Measurements from ENCODE around the gene LYG1. TPM values are rescaled to one million over a fixed set of nuclear protein-coding genes. Genes with fewer than 3 reads are reported as not detected.
"Not testable (repeated sequence)": the region's sequence is repeated elsewhere in the genome, so short reads cannot be mapped to it uniquely, and the experiment has no call there.

The LYG1 gene
- 1 to 10 TPM in 1 of 2 experiments, under 1 TPM in 1; 0.88 to 1.2 TPM for total RNA-seq

DNA sequence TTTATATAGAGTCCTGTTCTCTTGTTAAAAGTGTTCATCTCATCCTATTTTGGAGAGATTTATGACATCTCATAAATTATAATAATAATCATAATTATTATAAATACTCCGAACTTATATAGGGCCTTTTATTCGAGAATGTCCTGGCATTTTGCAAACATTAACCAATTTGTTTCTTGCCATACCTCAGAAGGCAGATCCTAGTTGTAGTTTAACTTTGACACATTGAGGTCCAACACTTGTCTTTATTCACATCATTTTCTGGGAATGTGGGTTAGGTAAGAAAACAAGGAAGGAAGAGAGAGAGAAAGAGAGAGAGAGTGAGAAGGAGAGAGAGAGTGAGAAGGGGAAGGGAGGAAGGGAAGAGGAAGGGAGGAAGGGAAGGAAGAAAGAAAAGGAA, at the start of gene LYG1:
Gene LYG1, minus strand, starts transcription at position 101 of the 400 bp plus-strand sequence. CDS start 5,527 bp downstream, outside the sequence.
- H3K9me3 Mint-ChIP-seq, H3K4me1 Mint-ChIP-seq, H3K4me3 Mint-ChIP-seq, H3K27me3 Mint-ChIP-seq, H3K27ac Mint-ChIP-seq, POLR2A ChIA-PET, CTCF ChIA-PET, DNase-seq: not testable (repeated sequence)
- H3K36me3 Mint-ChIP-seq (ENCODE audit: low read depth): peaks cover 11% of the 10 kb centered on the region

- no peak for DNase-seq
- peaks cover 33% of the 10 kb centered on the region for H3K4me1 Mint-ChIP-seq
- CTCF ChIA-PET: no interaction called here
- no peaks in the 10 kb centered on the region for H3K27me3 Mint-ChIP-seq
- H3K9me3 Mint-ChIP-seq: no peaks in the 10 kb centered on the region
- peaks cover 2% of the 10 kb centered on the region for H3K36me3 Mint-ChIP-seq (ENCODE audit: low read depth)
- POLR2A ChIA-PET: interaction anchor here (0.6 kb wide), 1 partner anchor 13 kb away, joined by 3 read pairs; the partner anchor contains the start of gene EIF5B
- H3K27ac Mint-ChIP-seq: no peak overlapping the region
- no peak overlapping the region for H3K4me3 Mint-ChIP-seq
Measured at GRCh38 chr2:99350194-99350593, 49.2 kb upstream of the LYG1 start.

GRCh38 chr2:99348173-99348572, 47.2 kb upstream of the LYG1 start:
- ChIA-PET POLR2A (interaction anchor here (0.9 to 2.1 kb wide), 2 partner anchors 11 to 12 kb away, joined by 3 to 13 read pairs; partner anchors contain the start of genes EIF5B and TXNDC9), CTCF (interaction anchor here (0.6 to 2.2 kb wide), 2 partner anchors 11 to 34 kb away, joined by 4 to 9 read pairs; partner anchors contain the start of genes EIF5B and TXNDC9)
- Mint-ChIP-seq H3K36me3 (ENCODE audit: low read depth) (peaks cover 7% of the 10 kb centered on the region), H3K9me3 (no peaks in the 10 kb centered on the region), H3K27me3 (no peaks in the 10 kb centered on the region), H3K4me1 (peaks cover 30% of the 10 kb centered on the region), H3K27ac (peak overlapping the region; percentile 24), H3K4me3 (no peak overlapping the region)
- DNase-seq: no peak

DNA sequence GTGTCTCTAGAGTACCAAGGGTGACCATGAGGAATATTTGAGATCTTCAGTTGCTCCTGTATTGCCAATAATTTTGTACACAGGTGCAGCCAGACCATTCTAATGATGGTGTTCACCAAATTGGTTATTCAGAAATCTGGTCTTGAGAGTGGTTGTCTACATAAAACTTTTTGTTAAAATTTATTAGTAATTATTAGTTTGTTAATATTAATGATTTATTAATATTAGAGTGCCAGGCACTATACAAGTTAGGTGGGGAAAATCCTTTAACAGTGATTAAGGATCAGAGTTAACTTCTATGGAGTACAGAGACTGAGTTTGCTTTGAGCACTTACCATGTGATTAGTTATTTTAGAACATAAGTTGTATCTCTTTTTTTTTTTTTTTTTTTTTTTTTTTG, 45.2 kb upstream of the LYG1 start:
- ChIA-PET CTCF (interaction anchor here (0.7 to 2.2 kb wide), 2 partner anchors 9 to 140 kb away, joined by 3 to 9 read pairs; partner anchors contain the start of genes EIF5B and TXNDC9), POLR2A (interaction anchor here (1.0 kb wide), 1 partner anchor 10 kb away, joined by 3 read pairs; the partner anchor contains the start of gene TXNDC9)
- no peak overlapping the region for H3K4me3 Mint-ChIP-seq
- DNase-seq: no peak
- no peaks in the 10 kb centered on the region for H3K9me3 Mint-ChIP-seq
- no peaks in the 10 kb centered on the region for H3K27me3 Mint-ChIP-seq
- H3K36me3 Mint-ChIP-seq (ENCODE audit: low read depth): peaks cover 8% of the 10 kb centered on the region
- H3K27ac Mint-ChIP-seq: no peak overlapping the region
- peaks cover 39% of the 10 kb centered on the region for H3K4me1 Mint-ChIP-seq

GRCh38 chr2:99345446-99345845, 44.4 kb upstream of the LYG1 start:
- CTCF ChIA-PET: not testable (repeated sequence)

DNA sequence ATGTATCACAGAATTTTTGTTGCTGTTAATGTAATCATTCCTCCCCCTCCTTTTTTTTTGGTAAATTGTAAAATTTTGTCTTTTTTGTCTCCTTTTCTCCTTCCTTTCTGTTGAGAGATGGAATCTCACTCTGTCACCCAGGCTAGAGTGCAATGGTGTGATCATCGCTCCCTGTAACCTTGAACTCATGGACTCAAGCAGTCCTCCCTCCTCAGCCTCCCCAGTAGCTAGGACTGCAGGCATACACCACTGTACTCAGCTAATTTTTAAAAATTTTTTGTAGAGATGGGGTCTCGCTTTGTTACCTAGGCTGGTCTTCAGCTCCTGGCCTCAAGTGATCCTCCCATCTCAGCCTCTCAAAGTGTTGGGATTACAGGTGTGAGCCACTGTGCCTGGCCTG, 41.5 kb upstream of the LYG1 start:
- H3K27me3 Mint-ChIP-seq: no peaks in the 10 kb centered on the region
- no peak overlapping the region for H3K27ac Mint-ChIP-seq
- no peak overlapping the region for H3K4me3 Mint-ChIP-seq
- peaks cover 42% of the 10 kb centered on the region for H3K4me1 Mint-ChIP-seq
- DNase-seq: no peak
- peaks cover 7% of the 10 kb centered on the region for H3K36me3 Mint-ChIP-seq (ENCODE audit: low read depth)
- ChIA-PET POLR2A (no interaction called here), CTCF (no interaction called here)
- H3K9me3 Mint-ChIP-seq: no peaks in the 10 kb centered on the region

More at GRCh38 chr2:99345446-99345845, 44.4 kb upstream of the LYG1 start:
- H3K27ac Mint-ChIP-seq; H3K36me3 Mint-ChIP-seq (ENCODE audit: low read depth); H3K27me3 Mint-ChIP-seq; H3K9me3 Mint-ChIP-seq; H3K4me3 Mint-ChIP-seq; DNase-seq: not testable (repeated sequence)
- POLR2A ChIA-PET: interaction anchor here (1.0 kb wide), 1 partner anchor 9 kb away, joined by 3 read pairs; the partner anchor contains the start of gene TXNDC9
- H3K4me1 Mint-ChIP-seq: peaks cover 43% of the 10 kb centered on the region

- Mint-ChIP-seq H3K36me3 (ENCODE audit: low read depth) (peaks cover 6% of the 10 kb centered on the region), H3K27ac (no peak overlapping the region), H3K4me3 (no peak overlapping the region), H3K9me3 (no peaks in the 10 kb centered on the region), H3K27me3 (no peaks in the 10 kb centered on the region), H3K4me1 (peaks cover 38% of the 10 kb centered on the region)
- POLR2A ChIA-PET: no interaction called here
- CTCF ChIA-PET: no interaction called here
- no peak for DNase-seq
Measured at GRCh38 chr2:99340669-99341236, 39.8 kb upstream of the LYG1 start.

GRCh38 chr2:99338029-99338585, 37.1 kb upstream of the LYG1 start:
- Mint-ChIP-seq H3K4me1 (peaks cover 53% of the 10 kb centered on the region), H3K9me3 (no peaks in the 10 kb centered on the region), H3K27me3 (no peaks in the 10 kb centered on the region), H3K27ac (no peak overlapping the region), H3K4me3 (no peak overlapping the region), H3K36me3 (ENCODE audit: low read depth) (peaks cover 9% of the 10 kb centered on the region)
- POLR2A ChIA-PET: interaction anchor here (1.0 to 3.7 kb wide), 8 partner anchors 10 to 1692 kb away, joined by 3 to 36 read pairs (median 7); partner anchors contain the start of genes C2orf15, COX5B, MITD1 and MRPL30
- CTCF ChIA-PET: interaction anchor here (1.5 to 4.7 kb wide), 7 partner anchors 9 to 272 kb away, joined by 3 to 21 read pairs (median 9); partner anchors contain the start of genes MITD1, MRPL30 and REV1
- DNase-seq: no peak

DNA sequence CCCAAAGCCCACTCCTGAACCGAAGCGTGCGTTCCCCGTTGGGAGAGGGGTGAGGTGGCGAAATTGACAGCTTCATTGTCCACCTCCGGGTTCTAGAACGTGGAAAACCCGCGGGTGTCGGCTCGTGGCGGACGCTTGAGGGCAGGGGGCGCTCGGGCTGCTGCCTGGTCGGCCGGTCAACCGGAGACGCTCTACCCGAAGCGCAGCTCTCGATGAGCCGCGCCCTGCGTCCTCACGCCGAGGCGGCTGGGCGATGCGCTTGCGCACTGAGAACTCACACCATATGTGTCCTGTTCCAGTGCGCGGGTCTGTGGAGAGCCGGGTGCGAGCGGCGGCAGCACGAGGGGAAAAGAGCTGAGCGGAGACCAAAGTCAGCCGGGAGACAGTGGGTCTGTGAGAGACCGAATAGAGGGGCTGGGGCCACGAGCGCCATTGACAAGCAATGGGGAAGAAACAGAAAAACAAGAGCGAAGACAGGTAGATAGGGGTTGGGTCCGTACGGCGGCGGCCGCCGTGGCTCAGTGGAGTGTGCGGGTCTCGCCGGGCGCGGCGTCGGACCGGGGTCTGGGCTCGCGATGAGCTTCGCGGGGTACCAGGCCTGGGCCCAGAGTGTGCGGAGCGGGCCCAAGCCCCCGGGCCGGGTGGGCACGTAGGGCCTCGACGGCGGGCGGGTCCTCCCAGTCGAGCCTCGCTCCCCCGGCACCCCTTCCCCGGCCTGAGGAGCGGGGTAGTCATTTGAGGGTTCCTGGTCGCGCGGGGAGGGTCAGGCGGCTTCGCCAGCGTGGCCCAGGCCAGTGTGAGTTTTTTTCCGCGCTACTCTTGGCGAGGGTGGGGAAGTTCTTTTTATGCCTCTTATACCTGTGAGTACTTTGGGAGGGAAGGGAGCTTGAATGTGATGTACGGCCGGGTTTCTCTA, 36.4 kb upstream of the LYG1 start, which contains the start of gene EIF5B:
Gene EIF5B, plus strand, starts transcription at position 277 of the 916 bp plus-strand sequence. Its CDS starts 166 bp downstream, at position 443.
- Mint-ChIP-seq H3K4me3 (no peak within 1 kb of the TSS), H3K4me1 (peaks cover 53% of the 10 kb centered on the region), H3K36me3 (ENCODE audit: low read depth) (peaks cover 14% of the 10 kb centered on the region), H3K27ac (no peak within 1 kb of the TSS), H3K27me3 (no peaks in the 10 kb centered on the region), H3K9me3 (no peaks in the 10 kb centered on the region)
- peak; percentile 93 for DNase-seq
- ChIA-PET CTCF (interaction anchor here (1.1 to 4.7 kb wide), 10 partner anchors 10 to 271 kb away, joined by 3 to 21 read pairs (median 4); partner anchors contain the start of genes MITD1, MRPL30 and REV1), POLR2A (interaction anchor here (0.6 to 3.7 kb wide), 17 partner anchors 9 to 1692 kb away, joined by 3 to 36 read pairs (median 4); partner anchors contain the start of genes C2orf15, COX5B, MITD1 and MRPL30)

DNA sequence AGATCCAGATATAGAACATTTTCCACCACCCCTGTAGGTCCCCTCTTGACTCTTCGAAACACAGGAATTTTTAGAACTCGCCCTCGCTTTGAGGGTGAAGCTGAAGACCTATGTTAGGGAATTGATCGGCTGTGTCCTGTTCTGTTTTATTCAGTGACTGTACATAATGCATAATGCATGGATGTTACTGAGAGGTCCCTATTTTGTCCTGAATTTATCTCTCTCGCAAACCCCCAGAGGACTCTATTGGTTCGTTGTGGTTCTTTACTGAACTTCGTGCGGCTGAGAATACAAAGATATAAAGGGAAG, 35.8 kb upstream of the LYG1 start:
- Mint-ChIP-seq H3K9me3 (no peaks in the 10 kb centered on the region), H3K36me3 (ENCODE audit: low read depth) (peaks cover 20% of the 10 kb centered on the region), H3K27me3 (no peaks in the 10 kb centered on the region), H3K4me1 (peaks cover 51% of the 10 kb centered on the region), H3K4me3 (no peak overlapping the region), H3K27ac (no peak overlapping the region)
- ChIA-PET POLR2A (interaction anchor here (0.6 to 3.7 kb wide), 15 partner anchors 9 to 1674 kb away, joined by 3 to 36 read pairs (median 5); partner anchors contain the start of genes C2orf15, MITD1, MRPL30 and REV1), CTCF (interaction anchor here (1.1 to 4.7 kb wide), 10 partner anchors 11 to 270 kb away, joined by 3 to 21 read pairs (median 4); partner anchors contain the start of genes MITD1, MRPL30 and REV1)
- no peak for DNase-seq

DNA sequence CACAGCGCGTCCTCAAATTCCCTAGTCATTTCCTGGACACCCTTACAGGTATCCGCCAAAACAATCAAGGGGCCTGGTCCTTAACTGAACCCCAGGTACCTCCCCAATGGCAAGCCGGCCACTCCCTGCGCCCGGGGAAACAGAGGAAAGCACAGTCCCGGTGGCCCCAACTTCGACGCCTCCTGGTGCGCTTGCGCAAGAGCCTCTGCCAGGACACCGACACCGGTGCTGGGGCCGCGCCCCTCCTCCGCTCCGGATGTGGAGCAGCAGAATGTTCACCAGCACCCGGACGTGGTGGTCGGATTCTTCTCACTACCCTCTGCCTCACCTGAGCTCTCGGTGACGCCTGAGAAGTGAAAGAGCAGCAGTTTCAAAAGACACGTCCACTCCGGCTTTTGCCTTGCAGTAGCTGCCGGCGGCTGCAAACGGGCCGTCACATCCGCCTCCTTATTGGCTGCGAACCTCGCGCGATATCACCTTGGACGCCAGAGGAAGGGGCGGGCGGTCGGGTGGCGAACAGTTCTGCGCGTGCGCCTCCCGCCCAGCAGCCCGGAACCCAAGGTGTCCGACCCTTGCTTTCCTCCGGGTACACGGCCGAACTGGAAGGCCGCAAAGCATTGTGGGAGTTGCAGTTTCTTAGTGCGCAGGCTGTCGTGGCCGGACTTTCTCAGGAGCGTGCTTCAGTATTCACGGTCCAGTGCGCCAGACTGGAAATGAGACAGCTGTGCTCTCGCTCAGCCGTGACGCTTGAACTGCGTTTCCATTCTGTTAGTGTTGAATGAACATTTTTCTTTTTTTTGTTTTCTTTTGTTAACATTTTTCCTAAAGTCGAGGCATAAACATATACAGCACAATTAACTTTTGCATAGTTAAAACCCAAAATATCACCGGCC, 35.2 kb upstream of the LYG1 start, which contains the start of gene TXNDC9:
Gene TXNDC9, minus strand, starts transcription at position 423 of the 893 bp plus-strand sequence. CDS start 3,123 bp downstream, outside the sequence.
- CTCF ChIA-PET: interaction anchor here (0.7 to 4.7 kb wide), 8 partner anchors 11 to 155 kb away, joined by 3 to 21 read pairs (median 6); partner anchors contain the start of genes MITD1, MRPL30 and REV1

More for the DNA sequence above, 35.2 kb upstream of the LYG1 start, which contains the start of gene TXNDC9:
- POLR2A ChIA-PET: interaction anchor here (0.8 to 3.7 kb wide), 13 partner anchors 10 to 195 kb away, joined by 3 to 36 read pairs (median 5); partner anchors contain the start of genes C2orf15, LIPT1, MITD1 and MRPL30
- Mint-ChIP-seq H3K4me1 (peaks cover 47% of the 10 kb centered on the region), H3K9me3 (no peaks in the 10 kb centered on the region), H3K27ac (no peak within 1 kb of the TSS), H3K4me3 (no peak within 1 kb of the TSS), H3K36me3 (ENCODE audit: low read depth) (peaks cover 25% of the 10 kb centered on the region), H3K27me3 (no peaks in the 10 kb centered on the region)
- DNase-seq: peak; percentile 98

Measured in activated CD4-positive, alpha-beta memory T cell treated with anti-CD3 and anti-CD28 coated beads, Interleukin-2, amount 10 ng/mL, durations not matched to agents 7 days and 5 days (primary cell).